Stimulated activated CD4-positive, alpha-beta T cell treated with anti-CD3 and anti-CD28 coated beads, Interleukin-1b, Interleukin-23, amount 100 ng/mL, for 1 hour (primary cell): ENCODE results near the gene GART.
"Not testable (repeated sequence)": the region's sequence is repeated elsewhere in the genome, so short reads cannot be mapped to it uniquely, and the experiment has no call there.

ENCODE experiments used
- DNase-seq, 2 donors: peaks; one replicate each; pipeline ENCODE4 v3.0.0-alpha.2; 2020; ENCODE audit warnings: low read depth in 2 of 2

GART gene

GRCh38 chr21:33469183-33469582, 72.7 kb downstream of the GART start:
- not testable (repeated sequence) for DNase-seq

GRCh38 chr21:33461538-33462250, 80.2 kb downstream of the GART start:
- DNase-seq: no peak

GRCh38 chr21:33458861-33459260, 83.1 kb downstream of the GART start:
- DNase-seq: no peak

GRCh38 chr21:33455686-33456446, 86.1 kb downstream of the GART start:
- DNase-seq: no peak
